Measurements from ENCODE around the gene SLC12A9.
A peak's percentile ranks its signal among the peaks of the same experiment; 100 is the strongest.
"Not testable (repeated sequence)": the region's sequence is repeated elsewhere in the genome, so short reads cannot be mapped to it uniquely, and the experiment has no call there.

SLC12A9 gene, protein sequence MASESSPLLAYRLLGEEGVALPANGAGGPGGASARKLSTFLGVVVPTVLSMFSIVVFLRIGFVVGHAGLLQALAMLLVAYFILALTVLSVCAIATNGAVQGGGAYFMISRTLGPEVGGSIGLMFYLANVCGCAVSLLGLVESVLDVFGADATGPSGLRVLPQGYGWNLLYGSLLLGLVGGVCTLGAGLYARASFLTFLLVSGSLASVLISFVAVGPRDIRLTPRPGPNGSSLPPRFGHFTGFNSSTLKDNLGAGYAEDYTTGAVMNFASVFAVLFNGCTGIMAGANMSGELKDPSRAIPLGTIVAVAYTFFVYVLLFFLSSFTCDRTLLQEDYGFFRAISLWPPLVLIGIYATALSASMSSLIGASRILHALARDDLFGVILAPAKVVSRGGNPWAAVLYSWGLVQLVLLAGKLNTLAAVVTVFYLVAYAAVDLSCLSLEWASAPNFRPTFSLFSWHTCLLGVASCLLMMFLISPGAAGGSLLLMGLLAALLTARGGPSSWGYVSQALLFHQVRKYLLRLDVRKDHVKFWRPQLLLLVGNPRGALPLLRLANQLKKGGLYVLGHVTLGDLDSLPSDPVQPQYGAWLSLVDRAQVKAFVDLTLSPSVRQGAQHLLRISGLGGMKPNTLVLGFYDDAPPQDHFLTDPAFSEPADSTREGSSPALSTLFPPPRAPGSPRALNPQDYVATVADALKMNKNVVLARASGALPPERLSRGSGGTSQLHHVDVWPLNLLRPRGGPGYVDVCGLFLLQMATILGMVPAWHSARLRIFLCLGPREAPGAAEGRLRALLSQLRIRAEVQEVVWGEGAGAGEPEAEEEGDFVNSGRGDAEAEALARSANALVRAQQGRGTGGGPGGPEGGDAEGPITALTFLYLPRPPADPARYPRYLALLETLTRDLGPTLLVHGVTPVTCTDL

DNA sequence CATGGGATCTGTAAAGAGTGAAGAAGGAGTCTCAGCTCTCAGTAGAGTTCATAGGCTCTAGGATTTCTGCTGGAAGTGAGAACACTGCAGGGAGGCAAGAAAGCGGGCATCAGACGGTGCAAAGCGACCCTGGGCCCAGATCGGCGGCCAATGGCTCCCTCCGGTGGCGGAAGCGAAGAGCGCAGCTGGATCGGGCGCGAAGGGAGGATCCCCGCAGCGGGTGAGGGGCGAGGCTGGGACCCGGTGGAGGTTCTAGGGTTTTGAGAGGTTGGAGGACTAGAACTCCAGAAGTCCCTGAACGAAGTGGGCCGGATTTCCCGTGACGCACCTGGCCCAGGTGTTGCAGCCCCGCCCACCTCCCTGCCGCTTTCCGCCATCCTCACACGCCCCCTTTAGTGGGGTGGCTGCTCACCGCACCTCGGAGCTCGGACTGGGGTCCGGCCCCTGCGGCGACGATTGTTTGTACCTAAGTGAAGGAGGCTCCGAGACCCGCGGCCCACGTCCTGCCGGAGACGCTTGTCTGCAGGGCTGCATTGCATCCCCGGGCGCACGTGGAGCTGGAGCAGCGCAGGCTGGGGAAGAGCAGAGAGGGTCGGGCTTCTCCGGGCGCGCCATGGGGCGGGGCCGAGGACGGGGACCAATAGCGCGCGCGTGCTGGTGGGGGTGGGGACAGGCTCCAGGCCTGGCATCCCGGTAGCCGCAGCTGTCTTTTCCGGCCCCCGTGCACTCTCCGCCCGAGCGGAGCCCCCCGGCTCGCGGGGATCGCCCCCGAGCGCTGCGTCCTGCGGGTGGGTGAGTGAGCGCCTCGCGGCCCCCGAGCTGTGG is at the start of gene SLC12A9:
Gene SLC12A9 (plus strand): TSS at position 666 of the 825 bp plus-strand sequence. CDS start 1,485 bp downstream, outside the sequence.
- DNase-seq (ENCODE audit: low spot score), result peak; percentile 92

DNA sequence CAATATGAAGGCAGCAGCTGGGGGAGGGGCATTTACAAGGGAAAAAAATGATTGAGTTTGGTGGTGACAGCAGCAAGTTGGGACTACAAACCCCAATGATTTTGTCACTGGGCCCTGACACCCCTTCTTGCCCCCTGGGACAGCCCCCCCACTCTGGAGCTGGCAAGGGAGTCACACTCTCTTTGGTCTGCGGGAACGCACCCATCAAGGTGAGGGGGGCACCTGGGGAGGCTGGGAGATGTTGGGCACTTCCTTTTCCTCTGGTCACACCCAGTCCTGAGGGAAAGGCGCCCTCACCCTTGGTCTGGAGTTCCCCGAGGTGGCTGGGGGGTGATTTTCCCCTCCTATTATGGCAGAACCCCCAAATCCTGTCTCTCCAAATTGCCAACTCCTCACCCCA is 49.6 kb upstream of the SLC12A9 start:
- DNase-seq (ENCODE audit: low spot score), result no peak

DNA sequence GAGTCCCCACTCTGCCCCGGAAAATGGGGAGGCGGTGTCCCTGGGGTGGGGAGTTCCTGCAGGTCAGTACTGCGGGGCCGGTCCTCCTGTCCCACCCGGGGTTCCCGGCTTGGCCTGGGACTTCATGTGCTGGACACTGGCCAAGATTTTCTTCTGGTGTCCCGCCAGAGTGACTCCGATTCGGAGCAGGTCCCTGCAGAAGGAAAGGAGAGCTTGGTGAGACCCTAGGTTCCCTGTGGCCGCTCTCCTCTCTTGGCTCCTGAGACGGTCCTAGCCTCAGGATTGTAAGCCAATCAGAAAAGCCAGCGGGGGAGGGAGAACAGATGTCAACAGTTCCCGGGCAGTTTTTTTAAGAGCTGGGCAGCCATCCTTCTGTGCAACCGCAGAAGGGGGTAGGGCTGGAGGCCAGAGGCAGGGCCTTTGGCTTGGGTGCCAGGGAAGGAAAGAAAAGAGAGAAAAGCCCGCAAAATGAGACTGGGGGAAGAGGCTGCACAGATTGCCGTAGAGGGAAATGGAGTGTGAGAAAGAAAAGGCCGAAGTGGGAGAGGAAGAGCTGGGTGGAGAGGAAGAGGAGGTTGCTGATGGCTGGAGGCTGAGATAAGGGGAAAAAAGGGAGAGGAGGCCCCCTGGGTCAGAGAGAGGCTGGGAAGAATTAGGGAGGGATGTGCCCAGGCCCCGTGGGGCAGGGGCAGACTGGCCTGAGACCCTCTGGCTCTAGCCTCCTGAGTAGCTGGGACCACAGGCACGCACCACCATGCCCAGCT is 48.9 kb upstream of the SLC12A9 start:
- DNase-seq (ENCODE audit: low spot score), result peak; percentile 59

DNA sequence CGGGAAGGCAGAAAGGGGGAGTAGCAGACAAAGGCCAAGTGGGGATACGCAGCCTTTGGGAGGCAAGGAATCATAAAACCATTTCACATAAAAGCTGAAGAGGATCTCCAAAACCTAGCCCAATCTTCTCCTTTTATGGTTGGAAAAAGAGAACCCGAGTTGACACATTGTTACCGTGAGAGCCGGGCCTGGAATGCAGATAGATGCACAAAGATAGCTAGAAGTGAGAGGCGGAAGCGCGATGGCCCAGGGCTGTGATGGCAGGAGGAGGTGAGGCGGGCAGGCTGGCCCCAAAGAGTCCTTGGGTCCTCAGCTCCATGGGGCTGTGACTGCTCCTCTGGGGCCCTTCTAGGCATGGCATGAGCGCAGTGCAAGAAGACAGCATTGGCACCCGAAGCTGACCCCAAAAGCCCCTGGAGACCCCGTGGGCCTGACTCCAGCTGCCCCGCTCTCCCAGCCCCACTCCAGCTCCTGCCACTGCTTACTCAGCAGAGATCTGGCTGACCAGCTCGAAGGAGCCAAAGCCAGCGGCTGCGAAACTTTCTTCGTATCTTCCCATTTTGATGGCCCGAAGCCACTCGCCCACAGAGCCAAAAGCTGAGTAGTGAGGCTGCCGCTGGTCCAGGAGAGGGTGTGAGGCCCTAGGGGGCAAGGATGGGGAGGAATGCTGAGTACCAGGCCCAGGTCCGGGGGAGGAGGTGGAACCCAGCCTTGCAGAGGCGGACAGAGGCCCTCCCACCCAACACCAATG is 47.7 kb upstream of the SLC12A9 start:
- DNase-seq (ENCODE audit: low spot score), result no peak

DNA sequence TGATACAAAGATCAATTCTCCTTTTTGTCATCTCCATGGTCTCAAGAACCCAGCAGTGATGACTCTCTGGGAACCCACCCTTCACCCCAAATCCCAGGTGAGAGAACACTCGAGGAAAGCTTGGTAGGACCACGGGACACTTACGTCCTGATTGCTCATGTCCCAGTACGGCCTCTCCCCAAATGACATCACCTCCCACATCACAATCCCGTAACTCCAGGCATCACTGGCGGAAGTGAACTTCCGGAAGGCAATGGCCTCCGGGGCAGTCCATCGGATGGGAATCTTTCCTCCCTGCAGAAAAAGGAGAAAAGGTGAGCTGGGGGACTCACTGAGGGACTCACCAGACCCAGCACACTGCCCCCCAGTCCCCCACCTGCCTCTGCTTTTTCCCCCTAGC is 46.2 kb upstream of the SLC12A9 start:
- no peak for DNase-seq (ENCODE audit: low spot score)

DNA sequence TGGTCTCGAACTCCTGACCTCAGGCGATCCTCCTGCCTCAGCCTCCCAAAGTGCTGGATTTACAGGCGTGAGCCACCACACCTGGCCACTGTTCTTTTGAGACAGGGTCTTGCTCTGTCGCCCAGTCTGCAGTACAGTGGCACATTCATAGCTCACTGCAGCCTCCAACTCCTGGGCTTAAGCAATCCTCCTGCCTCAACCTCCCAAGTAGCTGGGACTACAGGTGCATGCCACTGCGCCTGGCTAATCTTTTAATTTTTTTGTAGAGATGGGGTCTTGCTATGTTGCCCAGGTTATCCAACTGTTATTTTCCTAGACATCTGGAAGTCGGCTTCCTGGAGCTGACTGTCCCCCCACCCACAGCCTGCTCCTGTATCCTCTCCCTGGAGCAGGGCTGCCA is 45.6 kb upstream of the SLC12A9 start:
- not testable (repeated sequence) for DNase-seq (ENCODE audit: low spot score)

DNA sequence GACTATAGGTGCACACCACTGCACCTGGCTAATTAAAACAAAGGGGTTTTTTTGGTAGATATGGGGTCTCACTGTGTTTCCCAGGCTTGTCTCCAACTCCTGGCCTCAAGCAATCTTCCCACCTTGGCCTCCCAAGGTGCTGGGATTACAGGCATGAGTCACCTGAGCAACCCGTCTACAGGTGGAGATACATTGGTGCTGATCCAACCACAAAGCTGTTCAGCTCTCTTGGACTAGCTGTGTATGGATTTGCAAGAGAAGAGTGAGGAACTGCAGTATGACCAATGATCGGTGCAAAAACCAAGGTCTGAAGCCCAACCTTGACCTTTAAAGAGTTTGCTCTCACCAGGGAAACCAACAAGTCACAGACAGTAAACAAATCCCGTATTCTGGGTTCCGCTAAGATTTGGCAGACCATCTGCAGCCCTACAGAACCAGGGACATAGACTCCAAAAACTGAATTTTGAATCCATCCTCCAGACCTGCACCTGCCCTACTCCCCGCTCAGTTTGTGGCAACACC is 44.1 kb upstream of the SLC12A9 start:
- DNase-seq (ENCODE audit: low spot score), result no peak

DNA sequence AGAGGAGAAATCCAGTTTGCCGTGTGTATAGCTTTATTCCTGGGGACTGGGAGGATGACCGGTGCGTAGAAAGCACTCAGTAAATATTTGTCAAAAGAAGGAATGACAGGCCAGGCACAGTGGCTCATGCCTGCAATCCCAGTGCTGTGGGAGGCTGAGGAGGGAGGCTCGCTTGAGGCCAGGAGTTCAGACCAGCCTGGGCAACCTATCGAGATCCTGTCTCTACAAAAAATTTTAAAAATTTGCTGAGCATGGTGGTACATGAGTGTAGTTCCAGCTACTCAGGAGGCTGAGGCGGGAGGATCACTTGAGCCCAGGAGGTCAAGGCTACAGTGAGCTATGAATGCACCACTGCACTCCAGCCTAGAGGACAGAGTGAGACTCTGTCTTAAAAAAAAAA is 41.0 kb upstream of the SLC12A9 start:
- no peak for DNase-seq (ENCODE audit: low spot score)

DNA sequence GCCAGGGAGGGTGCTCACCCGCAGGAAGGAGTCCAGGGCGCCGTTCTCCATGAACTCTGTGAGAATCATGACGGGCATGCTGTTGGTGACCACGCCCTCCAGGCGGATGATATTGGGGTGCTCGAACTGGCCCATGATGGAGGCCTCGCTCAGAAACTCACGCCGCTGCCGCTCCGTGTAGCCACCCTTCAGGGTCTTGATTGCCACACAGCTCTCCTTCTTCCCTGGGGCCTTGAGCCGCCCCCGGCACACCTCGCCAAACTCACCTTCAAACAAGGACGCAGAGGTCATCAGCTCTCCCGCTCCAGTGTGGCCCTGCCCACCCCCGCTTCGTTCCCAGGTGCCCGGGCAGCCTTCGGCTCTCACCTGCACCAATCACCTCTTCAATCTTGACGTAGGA is 39.8 kb upstream of the SLC12A9 start:
- DNase-seq (ENCODE audit: low spot score), result no peak

DNA sequence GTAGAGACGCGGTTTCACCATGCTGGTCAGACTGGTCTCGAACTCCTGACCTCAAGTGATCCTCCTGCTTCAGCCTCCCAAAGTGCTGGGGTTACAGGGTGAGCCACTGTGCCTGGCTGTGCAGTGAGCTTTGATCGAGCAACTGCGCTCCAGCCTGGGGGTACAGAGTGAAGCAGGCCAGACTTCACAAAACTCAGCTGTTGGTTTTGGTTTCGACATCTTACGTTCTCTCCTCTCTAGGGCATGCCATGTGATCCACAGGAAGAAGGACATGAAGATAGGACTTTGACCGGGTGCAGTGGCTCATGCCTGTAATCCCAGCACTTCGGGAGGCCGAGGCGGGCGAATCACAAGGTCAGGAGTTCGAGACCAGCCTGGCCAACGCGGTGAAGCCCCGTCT is 36.0 kb upstream of the SLC12A9 start:
- DNase-seq (ENCODE audit: low spot score), result not testable (repeated sequence)

DNA sequence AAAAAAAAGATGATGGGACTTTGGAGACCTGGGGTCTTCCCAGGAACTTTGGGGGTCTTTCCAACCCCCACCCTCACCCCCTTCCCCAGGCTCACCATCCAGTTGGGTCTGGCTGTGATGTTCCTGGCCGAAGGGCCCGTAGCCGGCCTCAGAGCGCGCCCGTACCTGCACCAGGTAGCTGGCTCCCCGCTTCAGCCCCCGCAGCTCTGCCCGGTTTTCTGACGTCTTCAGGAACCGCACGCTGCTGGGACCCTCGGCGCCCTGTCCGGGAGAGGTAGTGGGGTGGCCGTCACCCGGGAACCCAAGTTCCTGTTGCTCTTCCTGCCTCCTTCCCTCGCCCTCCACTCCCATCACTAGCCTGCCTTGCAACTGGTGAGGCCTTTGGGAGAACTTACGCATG is 35.4 kb upstream of the SLC12A9 start:
- DNase-seq (ENCODE audit: low spot score), result no peak

DNA sequence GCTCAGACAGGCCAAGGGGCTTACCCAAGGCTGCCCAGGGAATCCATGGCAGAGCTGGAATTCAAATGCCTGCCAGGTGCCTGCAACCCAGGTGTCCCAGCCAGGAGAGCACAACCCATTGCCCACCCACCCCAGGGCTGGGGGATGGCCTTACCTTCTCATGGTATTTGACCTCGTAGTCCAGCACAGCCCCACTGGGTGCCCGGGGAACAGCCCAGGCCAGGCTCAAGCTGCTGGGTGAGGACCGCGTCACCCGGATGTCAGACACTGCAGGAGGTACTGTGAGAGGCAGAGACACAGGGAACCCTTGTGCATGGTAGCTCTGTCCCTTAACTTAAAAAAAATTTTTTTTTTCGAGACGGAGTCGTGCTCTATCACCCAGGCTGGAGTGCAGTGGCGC is 34.1 kb upstream of the SLC12A9 start:
- DNase-seq (ENCODE audit: low spot score), result no peak

DNA sequence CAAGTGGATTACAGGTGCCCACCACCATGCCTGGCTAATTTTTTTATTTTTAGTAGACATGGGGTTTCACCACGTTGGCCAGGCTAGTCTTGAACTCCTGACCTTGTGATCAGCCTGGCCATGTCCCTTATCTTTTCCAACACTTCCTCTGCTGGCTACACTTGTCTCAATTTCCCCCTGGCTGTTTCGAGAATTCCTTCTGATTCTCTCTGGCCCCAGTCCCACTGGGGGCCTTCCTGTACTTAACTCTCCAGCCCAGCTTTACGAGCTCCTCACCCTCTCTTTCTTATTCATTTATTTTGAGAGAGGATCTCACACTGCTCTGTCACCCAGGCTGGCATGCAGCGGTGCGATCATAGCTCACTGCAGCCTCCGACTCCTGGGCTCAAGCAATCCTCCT is 33.7 kb upstream of the SLC12A9 start:
- DNase-seq (ENCODE audit: low spot score), result no peak

DNA sequence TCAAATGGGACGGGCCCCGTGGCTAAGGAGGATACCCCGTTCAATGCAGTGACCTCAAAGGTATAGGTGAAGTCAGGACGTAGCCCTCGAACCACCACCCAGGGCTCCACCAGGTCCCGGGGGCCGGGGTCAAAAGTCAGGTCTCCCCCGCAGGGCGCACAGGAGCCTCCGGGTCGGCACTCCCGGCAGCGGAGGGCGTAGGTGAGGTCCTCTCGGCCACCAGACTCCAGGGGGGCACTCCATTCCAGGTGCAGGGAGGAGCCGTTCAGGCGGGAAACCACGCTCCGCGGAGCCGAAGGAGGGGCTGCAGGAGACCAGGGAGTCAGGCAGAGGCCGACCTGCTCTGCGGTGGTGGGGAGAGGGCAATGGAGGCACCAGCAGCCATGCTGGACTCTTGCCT is 32.9 kb upstream of the SLC12A9 start:
- no peak for DNase-seq (ENCODE audit: low spot score)

DNA sequence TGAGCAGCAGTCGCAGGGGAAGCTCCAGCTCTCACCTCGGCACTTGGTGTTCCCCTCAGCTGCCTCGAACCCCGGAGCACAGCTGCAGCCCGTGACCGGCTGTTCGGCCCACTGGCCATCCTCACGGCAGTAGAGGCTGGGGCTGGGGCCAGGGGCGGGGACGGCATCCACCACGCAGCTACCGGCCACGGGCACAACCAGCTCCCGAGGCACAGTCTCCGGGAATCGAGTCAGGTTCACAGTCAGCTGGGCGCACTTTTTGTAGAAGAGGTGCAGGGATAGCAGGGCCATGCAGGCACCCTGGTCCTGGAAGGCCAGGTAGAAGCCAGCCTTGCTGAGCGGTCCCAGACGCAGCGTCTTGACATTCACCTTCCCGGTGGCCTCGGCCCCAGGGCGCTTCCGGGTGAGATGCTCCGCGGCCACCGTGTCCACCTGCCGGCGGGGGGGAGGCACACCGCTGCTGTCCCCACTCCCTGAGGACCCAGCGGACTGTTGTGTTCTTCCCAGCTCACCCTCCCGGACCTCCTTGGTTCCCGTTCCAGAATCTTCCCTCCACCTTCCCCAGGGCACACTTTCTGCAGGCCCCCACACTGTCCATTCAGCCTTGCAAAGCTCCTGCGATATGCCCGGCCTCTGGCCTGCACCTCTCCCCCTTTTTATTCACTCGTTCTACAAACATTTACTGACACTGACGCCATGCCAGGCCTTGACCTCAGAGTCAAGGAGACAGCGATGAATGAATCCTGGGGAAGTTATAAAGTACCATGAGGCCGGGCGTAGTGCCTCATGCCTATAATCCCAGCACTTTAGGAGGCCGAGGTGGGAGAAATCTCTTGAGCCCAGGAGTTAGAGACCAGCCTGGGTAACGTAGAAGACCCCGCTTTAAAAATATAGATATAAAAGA is 30.0 kb upstream of the SLC12A9 start:
- no peak for DNase-seq (ENCODE audit: low spot score)

DNA sequence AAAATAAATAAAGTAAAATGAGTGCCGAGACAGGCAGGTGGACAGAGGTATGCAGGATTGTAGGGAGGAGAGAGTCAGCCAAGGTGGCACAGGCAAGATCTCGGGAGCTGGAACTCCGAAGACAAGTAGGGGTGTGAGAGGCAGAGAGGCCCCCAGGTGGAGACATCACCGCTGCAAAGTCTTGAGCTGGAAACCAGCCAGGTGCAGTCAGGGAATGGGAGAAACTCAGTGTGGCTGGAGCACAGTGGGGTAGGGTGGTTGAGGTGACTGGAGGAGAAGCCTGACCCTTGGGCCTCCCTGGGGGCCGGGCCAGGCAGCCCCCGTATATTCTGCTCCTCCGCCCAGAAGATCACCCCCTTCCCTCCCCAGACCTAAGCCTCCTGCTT is 29.4 kb upstream of the SLC12A9 start:
- DNase-seq (ENCODE audit: low spot score), result no peak

DNA sequence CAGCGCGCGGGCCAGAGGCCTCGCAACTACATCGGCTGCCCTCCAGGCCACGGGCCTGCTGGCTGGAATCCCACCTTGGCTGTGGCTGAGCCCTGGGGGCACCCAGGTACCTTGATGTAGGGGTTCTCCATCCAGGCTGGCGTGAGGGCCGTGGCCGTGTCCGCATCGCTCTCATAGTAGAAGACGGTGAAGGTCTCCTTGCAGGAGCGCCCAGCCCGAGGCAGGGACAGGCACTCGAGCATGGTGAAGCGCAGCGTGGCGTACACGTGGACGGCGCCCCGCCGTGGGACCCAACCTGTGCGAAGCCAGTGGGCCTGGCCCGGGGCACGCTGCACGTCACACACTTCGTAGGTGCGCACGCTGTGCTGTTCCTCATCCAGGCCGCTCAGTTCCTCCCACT is 29.0 kb upstream of the SLC12A9 start:
- no peak for DNase-seq (ENCODE audit: low spot score)

DNA sequence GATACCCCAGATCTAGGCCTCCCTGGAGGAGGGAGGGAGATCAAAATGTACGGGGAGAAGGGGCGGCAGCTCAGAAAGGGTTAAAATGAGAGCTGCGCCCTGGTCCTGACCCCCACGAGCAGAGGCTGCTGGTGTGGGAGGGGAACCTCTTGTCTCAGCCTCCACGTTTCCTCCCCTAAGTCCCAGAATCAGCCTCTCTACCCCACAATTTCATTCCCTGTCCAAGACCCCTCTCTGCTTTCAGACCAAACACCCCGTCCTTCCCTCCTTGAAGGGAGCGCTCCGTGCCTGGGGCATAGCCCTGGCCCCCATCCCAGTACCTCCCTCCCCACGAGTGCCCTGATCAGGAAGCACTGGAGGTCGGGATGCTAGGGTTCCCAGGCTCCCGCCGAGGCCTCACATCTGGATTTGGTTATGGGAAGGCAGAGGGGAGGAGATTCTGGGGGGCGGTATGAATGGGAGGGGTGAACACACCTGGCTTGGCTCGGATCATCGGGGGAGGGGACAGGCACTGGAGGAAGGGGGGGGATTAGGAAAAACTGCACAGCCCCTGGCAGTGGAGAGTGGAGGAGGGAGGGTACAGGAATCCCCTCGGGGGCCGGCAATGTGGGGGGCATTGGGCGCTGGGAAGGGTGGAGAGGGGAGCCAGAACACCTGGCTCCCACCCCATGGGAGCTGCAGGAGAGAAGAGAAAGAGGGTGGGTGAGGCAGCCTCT is 27.9 kb upstream of the SLC12A9 start:
- no peak for DNase-seq (ENCODE audit: low spot score)

DNA sequence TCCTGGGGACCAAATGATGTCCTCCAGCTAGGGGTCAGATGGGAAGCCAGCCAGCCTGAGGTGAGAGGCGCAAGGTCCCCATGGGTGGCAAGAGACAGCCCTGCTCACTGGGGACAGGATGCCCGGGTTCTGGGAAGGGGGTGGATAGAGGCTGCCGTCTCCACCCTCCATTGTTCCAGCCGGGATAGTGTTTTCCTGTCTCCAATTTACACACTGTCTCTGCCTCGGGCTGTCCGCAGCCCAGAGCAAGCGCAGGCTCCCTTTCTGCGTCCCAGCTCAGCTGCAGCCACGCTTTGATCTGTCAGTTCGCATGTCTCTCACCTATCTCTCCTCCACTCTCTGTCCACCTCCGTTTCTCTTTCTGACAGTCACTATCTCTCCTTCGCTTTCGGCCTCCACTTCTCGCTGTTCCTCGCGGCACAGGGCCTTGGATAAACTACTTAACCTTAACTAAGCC is 27.3 kb upstream of the SLC12A9 start:
- no peak for DNase-seq (ENCODE audit: low spot score)

Measured in putamen (tissue), 1 donor.